Adrenal gland (tissue), 5 donors: ENCODE results near the gene ZKSCAN5.

Source experiments
- CTCF ChIP-seq, 6 experiments: fragments of 450-650 bp in 4 of 6; fragments of 200-600 bp in 2 of 6; sonication (generic) in 1 of 6; IDR thresholded peaks; 1 replicate in 5 of 6; 2 replicates in 1 of 6; pipeline versions ENCODE4 v1.5.1 to v1.8.0; 2016 to 2021; ENCODE audit warnings: antibody characterized with exemption in 6 of 6, mild to moderate bottlenecking in 2 of 6, moderate library complexity in 1 of 6
- POLR2A ChIP-seq, 2 donors: fragments of 450-650 bp; IDR thresholded peaks; one replicate each; pipeline ENCODE4 v1.6.1; 2017; ENCODE audit warnings: antibody characterized with exemption in 2 of 2, mild to moderate bottlenecking in 2 of 2, moderate library complexity in 1 of 2
- donor health status: DM: no; HTN: no; CAD: no.

GRCh38 chr7:99560834-99561736 is 56.6 kb downstream of the ZKSCAN5 start:
- TF ChIP-seq CTCF (IDR thresholded peaks at IDR 0.05) = no peak
- no peak for TF ChIP-seq POLR2A (IDR thresholded peaks at IDR 0.05)
